ENCODE measurements around the gene VPS39. TPM values are rescaled to one million over a fixed set of nuclear protein-coding genes. Genes with fewer than 3 reads are reported as not detected.

Gene VPS39
- total RNA-seq, 1 experiment from 2014 or later: 28.5 TPM

DNA sequence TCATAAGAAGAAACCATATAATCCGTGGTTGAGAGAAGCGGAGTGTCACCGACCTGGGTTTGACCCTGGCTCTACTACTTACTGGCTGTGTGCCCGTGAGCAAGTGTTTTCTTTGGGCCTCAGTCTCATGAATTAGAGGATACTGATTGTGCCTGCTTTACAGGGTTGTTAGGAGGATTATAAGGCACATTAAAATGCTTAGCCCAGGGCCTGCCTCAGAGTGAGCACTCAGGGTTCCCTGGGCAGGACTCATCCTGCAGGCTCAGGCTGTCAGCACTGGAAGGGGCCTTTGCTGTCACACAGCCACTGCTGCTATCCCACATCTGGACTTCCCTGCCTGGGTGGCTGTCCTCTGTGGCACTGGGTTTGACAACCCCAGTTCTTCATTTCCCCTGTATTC, 56.4 kb downstream of the VPS39 start:
- Histone ChIP-seq H2AFZ (ENCODE audit: low read length) (no peak overlapping the region), H3K4me2 (ENCODE audit: low read length) (no peak overlapping the region), H4K20me1 (ENCODE audit: low read length) (no peaks in the 10 kb centered on the region), H3K9me3 (ENCODE audit: low read length) (no peaks in the 10 kb centered on the region), H3K9ac (ENCODE audit: low read length) (no peak overlapping the region), H3K4me3 (ENCODE audit: low read length) (no peak overlapping the region), H3K27me3 (ENCODE audit: low read length) (no peaks in the 10 kb centered on the region), H3K36me3 (ENCODE audit: low read depth, low read length) (no peaks in the 10 kb centered on the region), H3K9me2 (replicated peaks; ENCODE audit: low read length) (no peaks in the 10 kb centered on the region), H3F3A (ENCODE audit: low read length, unreplicated experiment) (no peaks in the 10 kb centered on the region), H3K27ac (ENCODE audit: low read length) (no peak overlapping the region), H3K79me2 (ENCODE audit: low read length) (no peaks in the 10 kb centered on the region), H3K4me1 (ENCODE audit: insufficient read depth, low read length) (peaks cover 16% of the 10 kb centered on the region)
- CTCF ChIA-PET: no interaction called here
- ATAC-seq: no peak
- no peak for TF ChIP-seq EZH2 (IDR thresholded peaks at IDR 0.05; ENCODE audit: low read length, unreplicated experiment)
- no peak for TF ChIP-seq EZH2phosphoT487 (IDR thresholded peaks at IDR 0.05; ENCODE audit: borderline replicate concordance, low read length)
- TF ChIP-seq, protein P1, sequence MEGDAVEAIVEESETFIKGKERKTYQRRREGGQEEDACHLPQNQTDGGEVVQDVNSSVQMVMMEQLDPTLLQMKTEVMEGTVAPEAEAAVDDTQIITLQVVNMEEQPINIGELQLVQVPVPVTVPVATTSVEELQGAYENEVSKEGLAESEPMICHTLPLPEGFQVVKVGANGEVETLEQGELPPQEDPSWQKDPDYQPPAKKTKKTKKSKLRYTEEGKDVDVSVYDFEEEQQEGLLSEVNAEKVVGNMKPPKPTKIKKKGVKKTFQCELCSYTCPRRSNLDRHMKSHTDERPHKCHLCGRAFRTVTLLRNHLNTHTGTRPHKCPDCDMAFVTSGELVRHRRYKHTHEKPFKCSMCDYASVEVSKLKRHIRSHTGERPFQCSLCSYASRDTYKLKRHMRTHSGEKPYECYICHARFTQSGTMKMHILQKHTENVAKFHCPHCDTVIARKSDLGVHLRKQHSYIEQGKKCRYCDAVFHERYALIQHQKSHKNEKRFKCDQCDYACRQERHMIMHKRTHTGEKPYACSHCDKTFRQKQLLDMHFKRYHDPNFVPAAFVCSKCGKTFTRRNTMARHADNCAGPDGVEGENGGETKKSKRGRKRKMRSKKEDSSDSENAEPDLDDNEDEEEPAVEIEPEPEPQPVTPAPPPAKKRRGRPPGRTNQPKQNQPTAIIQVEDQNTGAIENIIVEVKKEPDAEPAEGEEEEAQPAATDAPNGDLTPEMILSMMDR (conservative IDR thresholded peaks at IDR 0.05; ENCODE audit: low read depth, low read length): no peak
- intact Hi-C loops (cut with micrococcal nuclease): no loop called here
- POLR2A ChIA-PET (ENCODE audit: unreplicated experiment): no interaction called here
- BruUV-seq (replicated peaks): no TSS peak
- DNase-seq: no peak

DNA sequence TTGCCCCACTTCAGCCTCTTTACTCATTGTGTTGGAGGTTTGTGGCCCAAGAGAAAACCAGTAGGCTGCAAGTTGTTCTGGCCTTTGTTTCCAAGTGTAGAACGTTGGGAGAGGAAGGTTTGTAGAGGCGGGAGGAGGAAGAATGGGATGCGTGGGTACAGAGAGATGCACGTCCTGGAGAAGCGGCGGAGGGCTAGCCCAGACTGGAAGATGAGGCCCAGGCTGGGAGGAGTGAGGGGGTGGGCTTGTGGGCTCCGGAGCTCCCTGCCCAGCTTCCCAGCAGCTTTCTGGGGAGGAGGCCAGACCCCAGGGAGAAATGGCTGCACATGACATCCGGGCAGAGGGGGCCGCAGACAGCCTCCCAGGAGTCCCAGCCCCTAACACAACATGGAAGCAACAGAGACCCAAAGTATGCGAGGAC, 57.0 kb downstream of the VPS39 start:
- Histone ChIP-seq H3K79me2 (ENCODE audit: low read length) (no peaks in the 10 kb centered on the region), H3K36me3 (ENCODE audit: low read depth, low read length) (no peaks in the 10 kb centered on the region), H3K4me3 (ENCODE audit: low read length) (no peak overlapping the region), H3F3A (ENCODE audit: low read length, unreplicated experiment) (no peaks in the 10 kb centered on the region), H3K9ac (ENCODE audit: low read length) (no peak overlapping the region), H3K9me3 (ENCODE audit: low read length) (no peaks in the 10 kb centered on the region), H3K4me2 (ENCODE audit: low read length) (no peak overlapping the region), H2AFZ (ENCODE audit: low read length) (no peak overlapping the region), H3K27me3 (ENCODE audit: low read length) (no peaks in the 10 kb centered on the region), H4K20me1 (ENCODE audit: low read length) (no peaks in the 10 kb centered on the region), H3K27ac (ENCODE audit: low read length) (no peak overlapping the region), H3K9me2 (replicated peaks; ENCODE audit: low read length) (no peaks in the 10 kb centered on the region), H3K4me1 (ENCODE audit: insufficient read depth, low read length) (peaks cover 11% of the 10 kb centered on the region)
- ATAC-seq (no peak), DNase-seq (no peak)
- ChIA-PET CTCF (no interaction called here), POLR2A (ENCODE audit: unreplicated experiment) (no interaction called here)
- intact Hi-C loops (cut with micrococcal nuclease): no loop called here
- no TSS peak for BruUV-seq (replicated peaks)
- no peak for TF ChIP-seq EZH2phosphoT487 (IDR thresholded peaks at IDR 0.05; ENCODE audit: borderline replicate concordance, low read length)
- no peak for TF ChIP-seq EZH2 (IDR thresholded peaks at IDR 0.05; ENCODE audit: low read length, unreplicated experiment)
- TF ChIP-seq, protein P1 (conservative IDR thresholded peaks at IDR 0.05; ENCODE audit: low read depth, low read length): no peak

DNA sequence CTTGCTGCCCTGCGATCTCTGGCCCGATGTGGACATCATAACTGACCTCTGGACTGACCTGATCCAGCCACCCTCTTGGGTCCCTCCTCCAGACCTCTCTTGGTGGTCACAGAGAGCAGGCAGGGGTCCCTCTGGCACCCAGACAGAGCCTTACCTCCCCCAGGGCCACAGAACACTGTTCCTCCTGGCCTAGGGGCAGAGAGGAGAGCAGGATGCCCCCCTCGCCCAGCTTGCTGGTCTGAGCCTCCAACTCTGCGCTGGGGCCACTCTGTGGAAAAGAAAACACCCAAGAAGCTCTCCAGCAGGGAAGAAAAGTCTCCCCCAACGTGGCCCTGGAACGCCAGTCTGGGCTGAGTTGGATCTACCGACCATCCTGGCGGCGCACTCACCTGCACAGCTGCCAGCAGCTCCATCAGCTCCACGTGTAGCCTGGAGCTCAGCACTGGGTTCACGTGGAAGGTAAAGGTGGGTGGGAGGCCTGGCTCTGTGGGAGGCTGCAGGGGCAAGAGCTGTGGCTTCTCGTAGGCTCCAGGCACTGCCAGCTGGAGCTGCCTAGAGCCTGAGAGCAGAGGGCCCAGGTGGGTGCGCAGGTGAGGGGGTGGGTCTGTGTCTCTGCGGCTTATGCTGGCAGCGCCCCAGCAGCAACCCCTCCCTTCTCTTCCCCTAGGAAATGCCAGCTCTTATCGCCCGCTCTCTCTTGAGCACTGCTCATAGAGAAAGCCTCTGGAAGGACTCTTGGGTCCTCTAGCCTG, 57.7 kb downstream of the VPS39 start:
- Histone ChIP-seq H3F3A (ENCODE audit: low read length, unreplicated experiment) (no peaks in the 10 kb centered on the region), H3K9me3 (ENCODE audit: low read length) (no peaks in the 10 kb centered on the region), H3K4me1 (ENCODE audit: insufficient read depth, low read length) (peaks cover 3% of the 10 kb centered on the region), H2AFZ (ENCODE audit: low read length) (no peak overlapping the region), H3K27me3 (ENCODE audit: low read length) (no peaks in the 10 kb centered on the region), H3K27ac (ENCODE audit: low read length) (no peak overlapping the region), H3K9ac (ENCODE audit: low read length) (no peak overlapping the region), H4K20me1 (ENCODE audit: low read length) (no peaks in the 10 kb centered on the region), H3K9me2 (replicated peaks; ENCODE audit: low read length) (no peaks in the 10 kb centered on the region), H3K79me2 (ENCODE audit: low read length) (no peaks in the 10 kb centered on the region), H3K4me2 (ENCODE audit: low read length) (no peak overlapping the region), H3K4me3 (ENCODE audit: low read length) (no peak overlapping the region), H3K36me3 (ENCODE audit: low read depth, low read length) (no peaks in the 10 kb centered on the region)
- TF ChIP-seq, protein P1 (conservative IDR thresholded peaks at IDR 0.05; ENCODE audit: low read depth, low read length): no peak
- TF ChIP-seq EZH2 (IDR thresholded peaks at IDR 0.05; ENCODE audit: low read length, unreplicated experiment) (no peak), EZH2phosphoT487 (IDR thresholded peaks at IDR 0.05; ENCODE audit: borderline replicate concordance, low read length) (no peak)
- no TSS peak for BruUV-seq (replicated peaks)
- intact Hi-C loops (cut with micrococcal nuclease): no loop called here
- no peak for DNase-seq
- ATAC-seq: no peak
- ChIA-PET POLR2A (ENCODE audit: unreplicated experiment) (no interaction called here), CTCF (interaction anchor here (0.8 kb wide), 1 partner anchor 312 kb away, joined by 3 read pairs; no protein-coding TSS in a partner anchor)

Measured in PC-3 (cell line).